Measurements from ENCODE around the gene USP10. TPM values are rescaled to one million over a fixed set of nuclear protein-coding genes. Genes with fewer than 3 reads are reported as not detected.

Gene USP10
- total and polyA plus RNA-seq, 4 donors, result 28.2 to 46.1 (median 42.0) TPM

DNA sequence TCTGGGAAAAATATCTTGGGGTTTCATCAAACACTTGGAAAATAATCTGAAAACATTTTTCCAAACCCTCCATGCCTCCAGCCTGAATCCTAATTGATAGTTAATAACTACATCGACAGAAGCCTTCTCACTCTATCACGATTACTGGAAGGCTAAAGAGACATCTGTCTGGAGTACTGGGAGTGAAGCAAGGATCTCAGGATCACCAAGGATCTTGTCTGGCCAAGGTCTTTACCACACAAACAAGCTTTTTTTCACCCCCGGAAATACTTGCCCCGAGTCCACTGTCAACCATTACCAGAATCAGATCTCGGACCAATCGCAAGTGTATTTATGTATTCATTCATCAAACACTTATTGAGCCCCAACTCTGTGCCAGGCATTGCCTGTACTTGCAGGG is 91.7 kb downstream of the USP10 start (continued):
- TF ChIP-seq, protein P1, sequence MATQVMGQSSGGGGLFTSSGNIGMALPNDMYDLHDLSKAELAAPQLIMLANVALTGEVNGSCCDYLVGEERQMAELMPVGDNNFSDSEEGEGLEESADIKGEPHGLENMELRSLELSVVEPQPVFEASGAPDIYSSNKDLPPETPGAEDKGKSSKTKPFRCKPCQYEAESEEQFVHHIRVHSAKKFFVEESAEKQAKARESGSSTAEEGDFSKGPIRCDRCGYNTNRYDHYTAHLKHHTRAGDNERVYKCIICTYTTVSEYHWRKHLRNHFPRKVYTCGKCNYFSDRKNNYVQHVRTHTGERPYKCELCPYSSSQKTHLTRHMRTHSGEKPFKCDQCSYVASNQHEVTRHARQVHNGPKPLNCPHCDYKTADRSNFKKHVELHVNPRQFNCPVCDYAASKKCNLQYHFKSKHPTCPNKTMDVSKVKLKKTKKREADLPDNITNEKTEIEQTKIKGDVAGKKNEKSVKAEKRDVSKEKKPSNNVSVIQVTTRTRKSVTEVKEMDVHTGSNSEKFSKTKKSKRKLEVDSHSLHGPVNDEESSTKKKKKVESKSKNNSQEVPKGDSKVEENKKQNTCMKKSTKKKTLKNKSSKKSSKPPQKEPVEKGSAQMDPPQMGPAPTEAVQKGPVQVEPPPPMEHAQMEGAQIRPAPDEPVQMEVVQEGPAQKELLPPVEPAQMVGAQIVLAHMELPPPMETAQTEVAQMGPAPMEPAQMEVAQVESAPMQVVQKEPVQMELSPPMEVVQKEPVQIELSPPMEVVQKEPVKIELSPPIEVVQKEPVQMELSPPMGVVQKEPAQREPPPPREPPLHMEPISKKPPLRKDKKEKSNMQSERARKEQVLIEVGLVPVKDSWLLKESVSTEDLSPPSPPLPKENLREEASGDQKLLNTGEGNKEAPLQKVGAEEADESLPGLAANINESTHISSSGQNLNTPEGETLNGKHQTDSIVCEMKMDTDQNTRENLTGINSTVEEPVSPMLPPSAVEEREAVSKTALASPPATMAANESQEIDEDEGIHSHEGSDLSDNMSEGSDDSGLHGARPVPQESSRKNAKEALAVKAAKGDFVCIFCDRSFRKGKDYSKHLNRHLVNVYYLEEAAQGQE (IDR thresholded peaks at IDR 0.05), result no peak
- no peak for TF ChIP-seq FOXA2 (IDR thresholded peaks at IDR 0.05)

DNA sequence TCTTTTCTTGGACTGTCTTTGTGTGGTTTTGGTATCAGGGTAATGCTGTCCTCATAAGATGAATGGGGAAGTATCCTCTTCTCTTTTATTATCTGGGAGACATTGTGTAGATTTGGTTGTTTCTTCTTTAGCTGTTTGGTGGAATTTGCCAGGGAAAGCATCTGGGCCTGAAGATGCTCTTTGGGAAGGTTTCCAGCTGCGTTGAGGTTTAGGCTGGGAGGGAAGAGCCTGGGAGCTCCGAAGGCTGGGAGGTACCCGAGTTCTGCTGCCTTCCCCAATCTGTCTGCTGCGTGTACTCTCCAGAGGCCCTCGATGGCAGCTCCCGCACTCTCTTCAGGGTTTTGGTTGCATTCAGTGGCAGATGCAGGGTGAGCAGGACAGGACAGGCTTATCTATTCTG is 94.4 kb downstream of the USP10 start:
- H3K36me3 ChIP-seq (ENCODE audit: control insufficient read depth in 4 of 4, insufficient read depth in 3 of 4, low read depth in 1 of 4, low read length in 3 of 4), result no peaks in the 10 kb centered on the region
- H3K9me3 ChIP-seq (ENCODE audit: control insufficient read depth in 4 of 4, low read length in 3 of 4), result no peaks in the 10 kb centered on the region
- WGBS, result 85% methylated on average over 6 of the region's 6 CpGs
- no peaks in the 10 kb centered on the region for H3K4me1 ChIP-seq (ENCODE audit: control insufficient read depth in 4 of 4, insufficient read depth in 4 of 4, low read length in 3 of 4)
- TF ChIP-seq, protein P1 (IDR thresholded peaks at IDR 0.05), result no peak
- TF ChIP-seq EGR1 (IDR thresholded peaks at IDR 0.05; ENCODE audit: low read depth in 2 of 2) (no peak), FOXA2 (IDR thresholded peaks at IDR 0.05) (no peak), RXRA (IDR thresholded peaks at IDR 0.05) (no peak), HNF4G (IDR thresholded peaks at IDR 0.05) (no peak)
- TF ChIP-seq, protein P2, sequence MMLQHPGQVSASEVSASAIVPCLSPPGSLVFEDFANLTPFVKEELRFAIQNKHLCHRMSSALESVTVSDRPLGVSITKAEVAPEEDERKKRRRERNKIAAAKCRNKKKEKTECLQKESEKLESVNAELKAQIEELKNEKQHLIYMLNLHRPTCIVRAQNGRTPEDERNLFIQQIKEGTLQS (IDR thresholded peaks at IDR 0.05), result no peak
- TF ChIP-seq, protein P3, sequence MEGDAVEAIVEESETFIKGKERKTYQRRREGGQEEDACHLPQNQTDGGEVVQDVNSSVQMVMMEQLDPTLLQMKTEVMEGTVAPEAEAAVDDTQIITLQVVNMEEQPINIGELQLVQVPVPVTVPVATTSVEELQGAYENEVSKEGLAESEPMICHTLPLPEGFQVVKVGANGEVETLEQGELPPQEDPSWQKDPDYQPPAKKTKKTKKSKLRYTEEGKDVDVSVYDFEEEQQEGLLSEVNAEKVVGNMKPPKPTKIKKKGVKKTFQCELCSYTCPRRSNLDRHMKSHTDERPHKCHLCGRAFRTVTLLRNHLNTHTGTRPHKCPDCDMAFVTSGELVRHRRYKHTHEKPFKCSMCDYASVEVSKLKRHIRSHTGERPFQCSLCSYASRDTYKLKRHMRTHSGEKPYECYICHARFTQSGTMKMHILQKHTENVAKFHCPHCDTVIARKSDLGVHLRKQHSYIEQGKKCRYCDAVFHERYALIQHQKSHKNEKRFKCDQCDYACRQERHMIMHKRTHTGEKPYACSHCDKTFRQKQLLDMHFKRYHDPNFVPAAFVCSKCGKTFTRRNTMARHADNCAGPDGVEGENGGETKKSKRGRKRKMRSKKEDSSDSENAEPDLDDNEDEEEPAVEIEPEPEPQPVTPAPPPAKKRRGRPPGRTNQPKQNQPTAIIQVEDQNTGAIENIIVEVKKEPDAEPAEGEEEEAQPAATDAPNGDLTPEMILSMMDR (IDR thresholded peaks at IDR 0.05; ENCODE audit: low read depth, low read length, missing input control), result no peak
- H3K9ac ChIP-seq (ENCODE audit: low read depth in 1 of 2, low read length in 2 of 2), result no peak overlapping the region
- DNase-seq (ENCODE audit: low spot score), result no peak
- H3K4me3 ChIP-seq (ENCODE audit: low read depth in 1 of 3, low read length in 3 of 3), result no peak overlapping the region
- H3K27me3 ChIP-seq (ENCODE audit: control insufficient read depth in 4 of 4, insufficient read depth in 4 of 4, low read length in 3 of 4), result no peaks in the 10 kb centered on the region
- H3K27ac ChIP-seq (ENCODE audit: low read depth in 1 of 2, low read length in 2 of 2), result no peak overlapping the region

DNA sequence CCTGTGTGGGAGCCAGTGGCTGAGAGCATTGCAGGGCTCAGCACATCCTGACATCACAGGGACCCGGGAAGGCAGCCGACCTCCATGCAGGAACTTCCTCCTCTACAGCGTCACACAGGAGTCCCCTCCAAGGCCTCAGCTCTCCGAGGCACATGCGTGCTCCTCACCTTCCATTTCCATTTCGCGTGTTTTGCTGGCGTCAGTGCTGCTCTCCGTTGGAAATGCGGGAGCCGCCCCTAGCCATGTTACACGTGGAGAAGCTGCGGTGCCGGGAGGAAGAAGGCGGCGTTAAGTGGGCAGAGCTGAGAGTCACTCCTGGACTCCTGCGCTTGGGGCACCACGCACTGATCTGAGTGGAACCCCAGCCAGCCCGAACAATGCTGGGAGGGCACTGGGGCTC is 94.8 kb downstream of the USP10 start:
- WGBS, result 90% methylated on average over 19 of the region's 19 CpGs
- Histone ChIP-seq H3K9ac (ENCODE audit: low read depth in 1 of 2, low read length in 2 of 2) (no peak overlapping the region), H3K27ac (ENCODE audit: low read depth in 1 of 2, low read length in 2 of 2) (no peak overlapping the region), H3K36me3 (ENCODE audit: control insufficient read depth in 4 of 4, insufficient read depth in 3 of 4, low read depth in 1 of 4, low read length in 3 of 4) (no peaks in the 10 kb centered on the region), H3K27me3 (ENCODE audit: control insufficient read depth in 4 of 4, insufficient read depth in 4 of 4, low read length in 3 of 4) (no peaks in the 10 kb centered on the region), H3K9me3 (ENCODE audit: control insufficient read depth in 4 of 4, low read length in 3 of 4) (no peaks in the 10 kb centered on the region), H3K4me3 (ENCODE audit: low read depth in 1 of 3, low read length in 3 of 3) (no peak overlapping the region), H3K4me1 (ENCODE audit: control insufficient read depth in 4 of 4, insufficient read depth in 4 of 4, low read length in 3 of 4) (no peaks in the 10 kb centered on the region)
- no peak for DNase-seq (ENCODE audit: low spot score)
- TF ChIP-seq, protein P3 (IDR thresholded peaks at IDR 0.05; ENCODE audit: low read depth, low read length, missing input control), result no peak
- TF ChIP-seq FOXA2 (IDR thresholded peaks at IDR 0.05) (no peak), RXRA (IDR thresholded peaks at IDR 0.05) (no peak), EGR1 (IDR thresholded peaks at IDR 0.05; ENCODE audit: low read depth in 2 of 2) (no peak), SP1 (IDR thresholded peaks at IDR 0.05) (no peak), HNF4G (IDR thresholded peaks at IDR 0.05) (no peak), HNF4A (conservative IDR thresholded peaks at IDR 0.05) (no peak), FOXA1 (IDR thresholded peaks at IDR 0.05) (no peak), TAF1 (conservative IDR thresholded peaks at IDR 0.05) (no peak)
- TF ChIP-seq, protein P4, sequence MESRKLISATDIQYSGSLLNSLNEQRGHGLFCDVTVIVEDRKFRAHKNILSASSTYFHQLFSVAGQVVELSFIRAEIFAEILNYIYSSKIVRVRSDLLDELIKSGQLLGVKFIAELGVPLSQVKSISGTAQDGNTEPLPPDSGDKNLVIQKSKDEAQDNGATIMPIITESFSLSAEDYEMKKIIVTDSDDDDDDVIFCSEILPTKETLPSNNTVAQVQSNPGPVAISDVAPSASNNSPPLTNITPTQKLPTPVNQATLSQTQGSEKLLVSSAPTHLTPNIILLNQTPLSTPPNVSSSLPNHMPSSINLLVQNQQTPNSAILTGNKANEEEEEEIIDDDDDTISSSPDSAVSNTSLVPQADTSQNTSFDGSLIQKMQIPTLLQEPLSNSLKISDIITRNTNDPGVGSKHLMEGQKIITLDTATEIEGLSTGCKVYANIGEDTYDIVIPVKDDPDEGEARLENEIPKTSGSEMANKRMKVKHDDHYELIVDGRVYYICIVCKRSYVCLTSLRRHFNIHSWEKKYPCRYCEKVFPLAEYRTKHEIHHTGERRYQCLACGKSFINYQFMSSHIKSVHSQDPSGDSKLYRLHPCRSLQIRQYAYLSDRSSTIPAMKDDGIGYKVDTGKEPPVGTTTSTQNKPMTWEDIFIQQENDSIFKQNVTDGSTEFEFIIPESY (IDR thresholded peaks at IDR 0.05), result no peak
- TF ChIP-seq, protein P2 (IDR thresholded peaks at IDR 0.05), result no peak
- TF ChIP-seq, protein P5, sequence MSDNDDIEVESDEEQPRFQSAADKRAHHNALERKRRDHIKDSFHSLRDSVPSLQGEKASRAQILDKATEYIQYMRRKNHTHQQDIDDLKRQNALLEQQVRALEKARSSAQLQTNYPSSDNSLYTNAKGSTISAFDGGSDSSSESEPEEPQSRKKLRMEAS (IDR thresholded peaks at IDR 0.05), result no peak

Measured in liver (tissue), 9 donors.